ENCODE data around the gene GALNT2. TPM values are rescaled to one million over a fixed set of nuclear protein-coding genes. Genes with fewer than 3 reads are reported as not detected.

The GALNT2 gene
- total RNA-seq, 1 donor from 2014 or later: 58.0 TPM

DNA sequence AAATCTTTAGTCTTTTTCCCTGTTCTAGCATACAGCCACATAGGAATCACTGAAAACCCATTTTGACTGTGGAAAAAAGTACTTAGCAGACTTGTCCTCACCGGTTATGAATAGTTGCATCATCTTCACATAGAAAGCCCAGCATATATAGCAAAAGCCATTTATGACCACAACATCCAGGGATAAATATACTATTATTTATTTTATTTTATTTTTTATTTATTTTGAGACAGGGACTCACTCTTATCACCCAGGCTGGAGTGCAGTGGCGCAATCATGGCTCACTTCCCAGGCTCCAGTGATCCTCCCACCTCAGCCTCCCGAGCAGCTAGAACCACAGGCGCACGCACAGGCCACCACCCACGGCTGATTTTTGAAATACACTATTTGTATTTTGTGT is 175.3 kb downstream of the GALNT2 start:
- Mint-ChIP-seq H3K27ac (ENCODE audit: unreplicated experiment) (no peak overlapping the region), H3K4me1 (peaks cover 3% of the 10 kb centered on the region), H3K27me3 (ENCODE audit: low read depth) (no peaks in the 10 kb centered on the region), H3K36me3 (ENCODE audit: low read depth) (peaks cover 29% of the 10 kb centered on the region), H3K4me3 (no peak overlapping the region), H3K9me3 (peaks cover 4% of the 10 kb centered on the region)
- no peak for TF ChIP-seq CTCF (conservative IDR thresholded peaks at IDR 0.05)
- DNase-seq (ENCODE audit: low read depth, low spot score): no peak

DNA sequence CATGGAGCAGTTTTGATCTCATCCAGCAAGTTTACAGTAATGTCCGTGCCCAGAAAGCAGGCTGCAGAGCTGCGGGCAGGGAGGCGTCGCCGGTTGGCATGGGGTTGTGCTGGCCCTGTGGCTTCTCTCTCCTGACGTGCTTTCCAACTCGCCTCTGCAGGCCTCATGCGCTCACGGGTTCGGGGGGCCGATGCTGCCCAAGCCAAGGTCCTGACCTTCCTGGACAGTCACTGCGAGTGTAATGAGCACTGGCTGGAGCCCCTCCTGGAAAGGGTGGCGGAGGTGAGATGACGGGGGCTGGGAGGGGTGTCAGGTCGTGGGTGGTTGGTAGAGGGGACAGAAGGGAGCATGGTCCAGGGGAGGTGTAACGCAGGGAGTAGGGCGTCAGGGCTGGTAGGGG is 176.1 kb downstream of the GALNT2 start:
- DNase-seq (ENCODE audit: low read depth, low spot score): no peak
- no peak overlapping the region for H3K4me3 Mint-ChIP-seq
- no peak for TF ChIP-seq CTCF (conservative IDR thresholded peaks at IDR 0.05)
- peaks cover 4% of the 10 kb centered on the region for H3K9me3 Mint-ChIP-seq
- H3K27me3 Mint-ChIP-seq (ENCODE audit: low read depth): no peaks in the 10 kb centered on the region
- H3K27ac Mint-ChIP-seq (ENCODE audit: unreplicated experiment): no peak overlapping the region
- H3K4me1 Mint-ChIP-seq: peaks cover 11% of the 10 kb centered on the region
- H3K36me3 Mint-ChIP-seq (ENCODE audit: low read depth): peaks cover 27% of the 10 kb centered on the region

DNA sequence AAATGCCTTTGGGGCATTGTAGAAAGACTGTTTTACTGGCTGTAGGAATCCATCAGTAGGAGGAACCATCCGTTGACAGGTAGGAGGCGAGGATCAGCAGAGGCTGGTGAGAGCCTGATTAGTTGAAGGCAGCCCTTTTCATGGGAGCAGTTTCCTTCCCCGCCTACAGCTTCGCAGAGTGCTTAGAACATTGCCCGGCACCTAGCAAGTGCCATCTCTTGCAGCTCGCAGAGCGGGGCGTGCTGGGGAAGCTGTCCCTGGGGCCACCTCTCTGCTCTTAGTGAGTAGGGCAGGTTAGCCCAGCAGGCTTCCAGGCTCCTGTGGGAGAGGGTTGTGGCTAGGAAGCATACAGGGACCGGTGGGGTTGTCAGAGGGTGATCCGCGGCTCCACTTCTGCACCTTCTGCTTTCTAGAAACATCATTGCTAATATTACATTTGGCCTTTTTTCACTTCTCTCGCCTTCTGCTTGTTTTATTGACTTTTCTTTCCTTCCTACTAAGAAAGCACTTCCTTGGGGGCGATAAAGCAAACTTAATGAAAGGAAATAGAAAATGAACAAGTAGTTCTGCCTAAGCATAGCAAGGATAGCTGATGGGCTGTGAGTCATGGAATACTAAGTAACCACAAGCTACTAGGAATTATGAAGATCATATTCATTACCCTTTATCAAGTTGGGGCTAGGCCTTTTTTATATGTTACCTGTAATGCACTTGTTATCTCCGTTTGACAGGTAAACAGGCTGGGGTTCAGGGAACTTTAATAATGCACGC is 176.7 kb downstream of the GALNT2 start:
- H3K4me3 Mint-ChIP-seq: no peak overlapping the region
- no peaks in the 10 kb centered on the region for H3K27me3 Mint-ChIP-seq (ENCODE audit: low read depth)
- no peak for TF ChIP-seq CTCF (conservative IDR thresholded peaks at IDR 0.05)
- H3K9me3 Mint-ChIP-seq: peaks cover 4% of the 10 kb centered on the region
- H3K36me3 Mint-ChIP-seq (ENCODE audit: low read depth): peaks cover 27% of the 10 kb centered on the region
- peaks cover 16% of the 10 kb centered on the region for H3K4me1 Mint-ChIP-seq
- no peak overlapping the region for H3K27ac Mint-ChIP-seq (ENCODE audit: unreplicated experiment)
- DNase-seq (ENCODE audit: low read depth, low spot score): no peak

- Mint-ChIP-seq H3K27ac (ENCODE audit: unreplicated experiment) (no peak overlapping the region), H3K36me3 (ENCODE audit: low read depth) (peaks cover 21% of the 10 kb centered on the region)
These were observed 179.5 kb downstream of the GALNT2 start for GRCh38 chr1:230246551-230246950.

More at GRCh38 chr1:230246551-230246950, 179.5 kb downstream of the GALNT2 start:
- Mint-ChIP-seq H3K9me3 (no peaks in the 10 kb centered on the region), H3K4me3 (no peak overlapping the region), H3K4me1 (peaks cover 32% of the 10 kb centered on the region), H3K27me3 (ENCODE audit: low read depth) (no peaks in the 10 kb centered on the region)
- DNase-seq (ENCODE audit: low read depth, low spot score): no peak
- no peak for TF ChIP-seq CTCF (conservative IDR thresholded peaks at IDR 0.05)

Measured in neural crest cell (in vitro differentiated cells).